IPS-NIHi11 (cell line): ENCODE data around the gene DHTKD1.
"Not testable (repeated sequence)": the region's sequence is repeated elsewhere in the genome, so short reads cannot be mapped to it uniquely, and the experiment has no call there.

Experiments
- DNase-seq: peaks from one replicate; pipeline ENCODE4 v3.0.0; 2012; ENCODE audit warnings: mixed read lengths, low spot score

DHTKD1 gene

GRCh38 chr10:12067336-12067735, 1.4 kb upstream of the DHTKD1 start:
- DNase-seq = no peak

- DNase-seq = not testable (repeated sequence)
These were observed 2.7 kb downstream of the DHTKD1 start for GRCh38 chr10:12071441-12071840.

GRCh38 chr10:12073526-12073925, 4.8 kb downstream of the DHTKD1 start:
- no peak for DNase-seq

GRCh38 chr10:12077580-12078180, 8.9 kb downstream of the DHTKD1 start:
- DNase-seq = no peak

- peak; percentile 11 for DNase-seq
These were observed 12.7 kb downstream of the DHTKD1 start for GRCh38 chr10:12081470-12081869.

GRCh38 chr10:12081879-12082557, 13.3 kb downstream of the DHTKD1 start:
- no peak for DNase-seq

GRCh38 chr10:12088919-12089318, 20.2 kb downstream of the DHTKD1 start:
- no peak for DNase-seq

GRCh38 chr10:12091421-12091820, 22.7 kb downstream of the DHTKD1 start:
- DNase-seq = no peak

- not testable (repeated sequence) for DNase-seq
These were observed 28.6 kb downstream of the DHTKD1 start for GRCh38 chr10:12097361-12097760.

- no peak for DNase-seq
These were observed 29.0 kb downstream of the DHTKD1 start for GRCh38 chr10:12097791-12098190.

GRCh38 chr10:12098966-12099365, 30.2 kb downstream of the DHTKD1 start:
- no peak for DNase-seq

GRCh38 chr10:12103802-12104201, 35.0 kb downstream of the DHTKD1 start:
- no peak for DNase-seq

GRCh38 chr10:12107781-12108180, 39.0 kb downstream of the DHTKD1 start:
- no peak for DNase-seq

- DNase-seq = no peak
These were observed 40.5 kb downstream of the DHTKD1 start for GRCh38 chr10:12109286-12109685.

- no peak for DNase-seq
These were observed 42.8 kb downstream of the DHTKD1 start for GRCh38 chr10:12111528-12111927.

GRCh38 chr10:12113627-12114026, 44.9 kb downstream of the DHTKD1 start:
- DNase-seq = no peak

GRCh38 chr10:12121673-12122072, 52.9 kb downstream of the DHTKD1 start:
- no peak for DNase-seq

- DNase-seq = peak; percentile 100
These were observed 60.7 kb downstream of the DHTKD1 start, which contains the start of gene SEC61A2 for GRCh38 chr10:12129222-12130111. Gene SEC61A2 (plus strand): TSS chr10:12129677. CDS start chr10:12129788, 111 bp downstream.

- DNase-seq = peak; percentile 58
These were observed 61.6 kb downstream of the DHTKD1 start for GRCh38 chr10:12130237-12130872.

- no peak for DNase-seq
These were observed 66.9 kb downstream of the DHTKD1 start for GRCh38 chr10:12135631-12136030.

GRCh38 chr10:12140038-12140437, 71.3 kb downstream of the DHTKD1 start:
- no peak for DNase-seq

GRCh38 chr10:12144538-12144937, 75.8 kb downstream of the DHTKD1 start:
- DNase-seq = no peak
